GM12878 (cell line): Measurements from ENCODE around the gene APOL4. TPM values are rescaled to one million over a fixed set of nuclear protein-coding genes. Genes with fewer than 3 reads are reported as not detected.

Experiments used
- ATAC-seq: fragments of 200-7000 bp; cut with Tn5 transposase; 3 replicates; pipeline ENCODE4 v1.9.1; 2020; ENCODE audit warnings: mild to moderate bottlenecking, moderate library complexity
- BruUV-seq: library from RNA; stranded (reverse); fragments of 400-500 nt; replicated peaks from 2 replicates; lab custom pipeline; 2021; lab: Mats Ljungman, UMichigan
- CTCF ChIA-PET: fragments of 300-600 bp; sonication (Branson Sonifier 250); formaldehyde crosslinking; extraction: SDS; loops from one replicate; lab custom pipeline; 2021; ENCODE audit warnings: inconsistent platforms; lab: Yijun Ruan, JAX
- POLR2A ChIA-PET: fragments of 350-600 bp; formaldehyde crosslinking; extraction: SDS; loops from one replicate; lab custom pipeline; 2021; ENCODE audit warnings: inconsistent platforms; lab: Charles Lee
- RAD21 ChIA-PET: fragments of 300-600 bp; sonication (Branson Sonifier 250); formaldehyde crosslinking; loops from one replicate; lab custom pipeline; 2023; ENCODE audit warnings: antibody characterized with exemption; ENCODE audit not compliant: unreplicated experiment; lab: Charles Lee
- SMC1A ChIA-PET: fragments of 300-600 bp; sonication (Branson Sonifier 250); formaldehyde crosslinking; loops from one replicate; lab custom pipeline; 2023; ENCODE audit not compliant: unreplicated experiment, uncharacterized antibody; lab: Charles Lee
- DNase-seq: peaks from one replicate; pipeline ENCODE4 v3.0.0-alpha.2; 2011; ENCODE audit warnings: low read depth, low spot score
- FAIRE-seq: peaks from 3 replicates; lab custom pipeline; 2011; peaks lifted over from hg19 to GRCh38; lab: Jason Lieb, UNC
- H2AFZ ChIP-seq: 2 replicates; pipeline ENCODE4 v1.6.0; 2011; ENCODE audit warnings: low read depth, low read length, control low read depth; ENCODE audit not compliant: control insufficient read depth
- H3K27ac ChIP-seq: 2 replicates; pipeline ENCODE4 v1.5.1; 2011; ENCODE audit warnings: control low read depth; ENCODE audit not compliant: control insufficient read depth, insufficient read depth
- H3K27me3 ChIP-seq, 2 experiments: replicated peaks in 1 of 2; 2 replicates each; pipeline versions ENCODE4 v1.6.0 to v1.6.1; 2011; ENCODE audit warnings: low read length in 1 of 2; ENCODE audit not compliant: control insufficient read depth in 2 of 2, insufficient read depth in 2 of 2
- H3K36me3 ChIP-seq, 2 experiments: 2 replicates each; pipeline ENCODE4 v1.5.1; 2011; ENCODE audit warnings: low read length in 1 of 2; ENCODE audit not compliant: control insufficient read depth in 2 of 2, insufficient read depth in 2 of 2
- H3K4me1 ChIP-seq: 2 replicates; pipeline ENCODE4 v1.6.1; 2011; ENCODE audit warnings: mild to moderate bottlenecking, low read length, moderate library complexity, mixed read lengths; ENCODE audit not compliant: control insufficient read depth, insufficient read depth
- H3K4me2 ChIP-seq: 2 replicates; pipeline ENCODE4 v1.6.0; 2011; ENCODE audit warnings: control low read depth; ENCODE audit not compliant: control insufficient read depth, insufficient read depth
- H3K4me3 ChIP-seq: fragments of 200-600 bp; sonication (generic); 2 replicates; pipeline ENCODE4 v1.5.1; 2016
- H3K79me2 ChIP-seq: 2 replicates; pipeline ENCODE4 v1.6.0; 2011; ENCODE audit warnings: low read length; ENCODE audit not compliant: control insufficient read depth, insufficient read depth
- H3K9ac ChIP-seq: 2 replicates; pipeline ENCODE4 v1.8.0; 2011; ENCODE audit warnings: low read length, control low read depth, mixed read lengths; ENCODE audit not compliant: control insufficient read depth, insufficient read depth
- H3K9me3 ChIP-seq: replicated peaks from 3 replicates; pipeline ENCODE4 v1.5.1; 2011; ENCODE audit warnings: mild to moderate bottlenecking, low read length; ENCODE audit not compliant: control insufficient read depth, insufficient read depth
- H4K20me1 ChIP-seq: 2 replicates; pipeline ENCODE4 v1.6.0; 2011; ENCODE audit not compliant: control insufficient read depth, insufficient read depth
- ATF7 ChIP-seq: fragments of 450-650 bp; IDR thresholded peaks from 2 replicates; pipeline ENCODE4 v1.6.1; 2016; ENCODE audit warnings: low read depth, mild to moderate bottlenecking
- CBFB ChIP-seq: IDR thresholded peaks from 2 replicates; pipeline ENCODE4 v1.6.1; 2016; ENCODE audit warnings: antibody characterized with exemption, low read depth
- CEBPZ ChIP-seq: fragments of 150-350 bp; IDR thresholded peaks from 2 replicates; pipeline ENCODE4 v1.6.1; 2016; ENCODE audit warnings: low read depth, low read length
- E2F4 ChIP-seq: IDR thresholded peaks from 2 replicates; pipeline ENCODE4 v1.6.1; 2012; ENCODE audit warnings: low read depth, low read length, improper control_type of control experiment
- EGR1 ChIP-seq, 2 experiments: IDR thresholded peaks; 1 replicate in 1 of 2; 2 replicates in 1 of 2; pipeline ENCODE4 v1.6.1; 2011 to 2012; ENCODE audit warnings: low read depth in 2 of 2, low read length in 2 of 2, borderline replicate concordance in 1 of 2, mild to moderate bottlenecking in 1 of 2, moderate library complexity in 1 of 2
- GATAD2B ChIP-seq: fragments of 450-650 bp; conservative IDR thresholded peaks from 2 replicates; pipeline ENCODE4 v1.6.1; 2017; ENCODE audit warnings: low read depth, mild to moderate bottlenecking, moderate library complexity
- HDAC2 ChIP-seq: fragments of 200-600 bp; sonication (generic); IDR thresholded peaks from 2 replicates; pipeline ENCODE4 v1.6.1; 2017
- MTA3 ChIP-seq: IDR thresholded peaks from 2 replicates; pipeline ENCODE4 v1.6.1; 2012; ENCODE audit warnings: low read length, inconsistent platforms, borderline replicate concordance
- NFYA ChIP-seq: IDR thresholded peaks from 2 replicates; pipeline ENCODE4 v1.6.1; 2011; ENCODE audit warnings: low read depth, mild to moderate bottlenecking, low read length, improper control_type of control experiment, borderline replicate concordance
- NR2C1 ChIP-seq: fragments of 450-650 bp; IDR thresholded peaks from 2 replicates; pipeline ENCODE4 v1.6.1; 2017; ENCODE audit warnings: antibody characterized with exemption, mild to moderate bottlenecking, moderate library complexity
- RB1 ChIP-seq: fragments of 450-650 bp; formaldehyde crosslinking; IDR thresholded peaks from 2 replicates; pipeline ENCODE4 v1.6.1; 2017; ENCODE audit warnings: mild to moderate bottlenecking, borderline replicate concordance
- SIN3A ChIP-seq: IDR thresholded peaks from 2 replicates; pipeline ENCODE4 v1.6.1; 2012; ENCODE audit warnings: low read depth, low read length, improper control_type of control experiment
- SMAD1 ChIP-seq: fragments of 450-650 bp; IDR thresholded peaks from 2 replicates; pipeline ENCODE4 v1.6.1; 2018; ENCODE audit warnings: mild to moderate bottlenecking, low read depth; ENCODE audit not compliant: partially characterized antibody
- SRF ChIP-seq, 2 experiments: IDR thresholded peaks; 2 replicates each; pipeline ENCODE4 v1.6.1; 2011; ENCODE audit warnings: low read depth in 2 of 2, low read length in 2 of 2, mild to moderate bottlenecking in 1 of 2, moderate library complexity in 1 of 2
- SUZ12 ChIP-seq: fragments of 200-600 bp; sonication (generic); IDR thresholded peaks from one replicate; pipeline ENCODE4 v1.6.1; 2018; ENCODE audit warnings: antibody characterized with exemption, mild to moderate bottlenecking; ENCODE audit not compliant: unreplicated experiment
- TCF3 ChIP-seq: IDR thresholded peaks from 2 replicates; pipeline ENCODE4 v1.6.1; 2012; ENCODE audit warnings: low read depth, mild to moderate bottlenecking, low read length, borderline replicate concordance; ENCODE audit not compliant: insufficient read depth
- ZBED1 ChIP-seq: IDR thresholded peaks from 2 replicates; pipeline ENCODE4 v1.6.1; 2016; ENCODE audit warnings: borderline replicate concordance
- WGBS: methylation state at CpG from one replicate; pipeline ENCODE4 v1.1.6; 2016; ENCODE audit warnings: low lambda C conversion rate; ENCODE audit not compliant: insufficient replicate concordance, insufficient coverage; ENCODE audit errors: missing lambda C conversion rate; 5-methylcytosine and 5-hydroxymethylcytosine counted together
- in situ Hi-C: fragments of 300-500 bp; cut with MboI; formaldehyde crosslinking; loops from 9 replicates; pipeline ENCODE4 v1.14.3; 2018; ENCODE audit warnings: mixed read lengths
- intact Hi-C: fragments of 100-400 bp; cut with micrococcal nuclease; formaldehyde crosslinking; loops from one replicate; pipeline ENCODE4 v1.14.2; 2022; ENCODE audit not compliant: unreplicated experiment
- polyA plus RNA-seq, 11 experiments: library from polyadenylated mRNA; depleted of rRNA in 4 of 11; unstranded in 6 of 11; stranded (reverse) in 5 of 11; fragments of >200 nt; fragmentation: Nextera tagmentation in 4 of 11; fragmentation: Illumina TruSeq in 1 of 11; extraction: Ambion mirVana in 4 of 11; extraction: Trizol in 1 of 11; gene quantifications; 1 replicate in 1 of 11; 2 replicates in 10 of 11; pipeline versions ENCODE4 v1.2.1 to v1.2.3, GENCODE V29; 2011 to 2016; ENCODE audit warnings: inconsistent platforms in 2 of 11, missing spikeins in 2 of 11, low read depth in 1 of 11
- total RNA-seq, 4 experiments: library from RNA; depleted of rRNA in 3 of 4; stranded (reverse); fragments of >200 nt in 3 of 4; fragmentation: Illumina TruSeq in 1 of 4; extraction: Trizol in 1 of 4; gene quantifications; 2 replicates each; pipeline versions ENCODE4 v1.2.1 to v1.2.3, GENCODE V29; 2013 to 2021
- TF ChIP-seq, protein P1 (sequence below): fragments of 150-350 bp; IDR thresholded peaks from 2 replicates; pipeline ENCODE4 v1.6.1; 2014; ENCODE audit warnings: mild to moderate bottlenecking, low read depth, low read length

Gene APOL4
- total and polyA plus RNA-seq, 10 of the 15 experiments (the other 5 are each of a cell fraction or from before 2014, with no cell fraction given): 0.03 to 0.24 (median 0.19) TPM; not detected in 7

DNA sequence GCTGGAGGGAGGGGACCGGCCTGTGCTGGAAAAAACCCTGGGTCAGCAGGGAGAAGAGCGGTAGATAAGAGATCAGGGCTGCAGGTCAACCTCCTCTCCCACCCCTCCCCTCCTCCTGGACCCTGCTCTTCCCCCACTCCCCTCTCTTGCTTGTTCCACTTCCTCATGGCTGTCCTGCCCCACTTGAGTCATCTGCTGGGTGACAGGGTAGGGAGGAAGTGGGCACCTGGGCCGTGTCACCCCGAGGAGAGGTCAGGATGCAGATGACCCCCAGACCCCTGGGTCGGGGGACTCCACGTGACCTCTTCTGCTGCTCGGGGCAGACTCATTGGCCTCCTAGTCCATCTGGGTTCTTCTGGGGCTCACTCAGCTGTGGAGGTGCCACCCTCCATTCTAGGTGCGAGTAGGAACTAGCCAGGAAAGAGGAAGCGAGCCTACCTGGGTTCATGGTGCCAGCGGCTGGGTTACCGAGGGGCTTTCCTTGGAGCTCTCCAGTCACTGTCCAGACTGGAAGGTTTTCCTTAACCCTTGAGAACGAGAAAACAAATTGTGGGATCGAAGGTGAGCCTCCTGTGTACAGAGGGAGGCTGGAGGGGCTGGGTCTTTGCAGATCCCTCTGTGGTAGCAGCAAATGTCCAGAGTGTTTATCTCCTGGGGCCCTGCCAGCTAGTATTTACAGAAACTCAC lies 31.2 kb upstream of the APOL4 start:
- Histone ChIP-seq H3K4me1 (peaks cover 26% of the 10 kb centered on the region), H3K27ac (no peak overlapping the region; the same call in 1 of the 2 replicates), H3K79me2 (peaks cover 27% of the 10 kb centered on the region), H3K36me3 (peaks cover 8 to 29% of the 10 kb centered on the region in 2 experiments; a peak in 3 of 4 replicates), H3K9me3 (no peaks in the 10 kb centered on the region; the same call in 2 of the 3 replicates), H2AFZ (no peak overlapping the region), H3K27me3 (no peaks in the 10 kb centered on the region), H3K4me2 (peak overlapping the region; percentile 68; the same call in 1 of the 2 replicates), H3K9ac (no peak overlapping the region), H4K20me1 (no peaks in the 10 kb centered on the region), H3K4me3 (no peak overlapping the region)
- peak; percentile 84 for ATAC-seq
- FAIRE-seq: no peak
- DNase-seq: no peak
- ChIA-PET SMC1A (interaction anchor here (2.3 to 9.5 kb wide), 2 partner anchors 19 to 43 kb away, joined by 8 to 165 read pairs; partner anchors contain the start of gene APOL1), RAD21 (interaction anchor here (0.7 to 1.2 kb wide), 5 partner anchors 11 to 253 kb away, joined by 3 to 5 read pairs (median 4); partner anchors contain the start of gene APOL1), POLR2A (interaction anchor here (1.0 kb wide), 1 partner anchor 21 kb away, joined by 4 read pairs; no protein-coding TSS in a partner anchor), CTCF (interaction anchor here (0.9 to 1.5 kb wide), 4 partner anchors 17 to 45 kb away, joined by 3 to 5 read pairs (median 4); no protein-coding TSS in a partner anchor)
- in situ Hi-C loops: no loop called here
- WGBS: 50% methylated on average over 13 of the region's 13 CpGs
- intact Hi-C loops: no loop called here
- BruUV-seq: no TSS peak
- no peak for TF ChIP-seq SRF (IDR thresholded peaks at IDR 0.05; ENCODE audit: low read depth in 2 of 2, low read length in 2 of 2)
- TF ChIP-seq TCF3: no peak
- peak; percentile 42; the same call in 1 of the 2 replicates for TF ChIP-seq NR2C1
- peak; percentile 43; the same call in 1 of the 2 replicates for TF ChIP-seq GATAD2B
- TF ChIP-seq SIN3A: no peak
- TF ChIP-seq ZBED1: no peak
- no peak for TF ChIP-seq SUZ12
- TF ChIP-seq CEBPZ: no peak
- no peak for TF ChIP-seq RB1
- TF ChIP-seq HDAC2: no peak
- TF ChIP-seq NFYA: no peak
- TF ChIP-seq SMAD1: no peak
- TF ChIP-seq, protein P1, sequence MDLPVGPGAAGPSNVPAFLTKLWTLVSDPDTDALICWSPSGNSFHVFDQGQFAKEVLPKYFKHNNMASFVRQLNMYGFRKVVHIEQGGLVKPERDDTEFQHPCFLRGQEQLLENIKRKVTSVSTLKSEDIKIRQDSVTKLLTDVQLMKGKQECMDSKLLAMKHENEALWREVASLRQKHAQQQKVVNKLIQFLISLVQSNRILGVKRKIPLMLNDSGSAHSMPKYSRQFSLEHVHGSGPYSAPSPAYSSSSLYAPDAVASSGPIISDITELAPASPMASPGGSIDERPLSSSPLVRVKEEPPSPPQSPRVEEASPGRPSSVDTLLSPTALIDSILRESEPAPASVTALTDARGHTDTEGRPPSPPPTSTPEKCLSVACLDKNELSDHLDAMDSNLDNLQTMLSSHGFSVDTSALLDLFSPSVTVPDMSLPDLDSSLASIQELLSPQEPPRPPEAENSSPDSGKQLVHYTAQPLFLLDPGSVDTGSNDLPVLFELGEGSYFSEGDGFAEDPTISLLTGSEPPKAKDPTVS: no peak
- TF ChIP-seq CBFB: no peak
- no peak for TF ChIP-seq ATF7
- TF ChIP-seq EGR1 (IDR thresholded peaks at IDR 0.05; ENCODE audit: borderline replicate concordance in 1 of 2, low read depth in 2 of 2, low read length in 2 of 2): no peak
- TF ChIP-seq MTA3: no peak
- no peak for TF ChIP-seq E2F4
